Chondrocyte (in vitro differentiated cells): ENCODE data around the gene NEURL1B. TPM values are rescaled to one million over a fixed set of nuclear protein-coding genes. Genes with fewer than 3 reads are reported as not detected.

Source experiments
- DNase-seq: peaks from one replicate; pipeline ENCODE4 v3.0.0; 2021; ENCODE audit warnings: mixed read lengths, low spot score
- H3K27ac Mint-ChIP-seq: one replicate; pipeline ENCODE4 v1.8.0; 2021; ENCODE audit warnings: mild to moderate bottlenecking, moderate library complexity, mixed read lengths; ENCODE audit not compliant: unreplicated experiment
- H3K27me3 Mint-ChIP-seq: 2 replicates; pipeline ENCODE4 v1.8.0; 2021; ENCODE audit warnings: low read depth, mixed read lengths
- H3K36me3 Mint-ChIP-seq: 2 replicates; pipeline ENCODE4 v1.8.0; 2021; ENCODE audit warnings: low read depth, mixed read lengths
- H3K4me1 Mint-ChIP-seq: 2 replicates; pipeline ENCODE4 v1.8.0; 2021; ENCODE audit warnings: low read depth, mild to moderate bottlenecking, mixed read lengths
- H3K4me3 Mint-ChIP-seq: one replicate; pipeline ENCODE4 v1.8.0; 2021; ENCODE audit warnings: mild to moderate bottlenecking, moderate library complexity, mixed read lengths; ENCODE audit not compliant: unreplicated experiment
- H3K9me3 Mint-ChIP-seq: 2 replicates; pipeline ENCODE4 v1.8.0; 2021; ENCODE audit warnings: low read depth, mixed read lengths
- CTCF ChIP-seq: fragments of 200-600 bp; sonication (generic); IDR thresholded peaks from 2 replicates; pipeline ENCODE4 v1.5.0; 2021; ENCODE audit warnings: antibody characterized with exemption, mild to moderate bottlenecking, moderate library complexity
- microRNA-seq: library from miRNA; unstranded; fragments of <30 nt; microRNA quantifications from one replicate; pipeline ENCODE4 v1.2.0, GENCODE V29; 2020; ENCODE audit warnings: borderline number of aligned reads
- total RNA-seq: library from RNA; stranded (reverse); gene quantifications from 3 replicates; pipeline ENCODE4 v1.2.1, GENCODE V29; 2021

NEURL1B gene
- total RNA-seq, 1 donor from 2014 or later = 5.4 TPM

GRCh38 chr5:172739375-172739774, 98.3 kb downstream of the NEURL1B start:
- Mint-ChIP-seq H3K4me3 (no peak overlapping the region), H3K9me3 (no peaks in the 10 kb centered on the region), H3K36me3 (no peaks in the 10 kb centered on the region), H3K27ac (peak overlapping the region; percentile 100), H3K4me1 (peaks cover 61% of the 10 kb centered on the region), H3K27me3 (no peaks in the 10 kb centered on the region)
- TF ChIP-seq CTCF = no peak
- DNase-seq = peak; percentile 8

- TF ChIP-seq CTCF = no peak
- H3K9me3 Mint-ChIP-seq = no peaks in the 10 kb centered on the region
- no peaks in the 10 kb centered on the region for H3K36me3 Mint-ChIP-seq
- H3K4me3 Mint-ChIP-seq = no peak overlapping the region
- DNase-seq = peak; percentile 97
- H3K27ac Mint-ChIP-seq = peak overlapping the region; percentile 100
- no peaks in the 10 kb centered on the region for H3K27me3 Mint-ChIP-seq
- peaks cover 56% of the 10 kb centered on the region for H3K4me1 Mint-ChIP-seq
Observed at GRCh38 chr5:172740428-172741205, 99.6 kb downstream of the NEURL1B start.

Small RNA genes within 50 kb of the gene (microRNA-seq; reads per million reads assigned to microRNA genes)
- gene MIR5003 = not detected

Other genes starting within 250 kb of the NEURL1B start
- gene SH3PXD2B, start 186.7 kb upstream of the NEURL1B start, total RNA-seq = 48.9 to 81.1 TPM (median 75.7 TPM) in 3 replicates
- 91.5 to 171 TPM (median 150 TPM) in 3 replicates for gene DUSP1, start 129.9 kb downstream of the NEURL1B start, total RNA-seq
- 141 to 154 TPM (median 148 TPM) in 3 replicates for gene ERGIC1, start 193.0 kb downstream of the NEURL1B start, total RNA-seq